Esophagus muscularis mucosa (tissue), 4 donors: ENCODE measurements around the gene ITGB8. TPM values are rescaled to one million over a fixed set of nuclear protein-coding genes. Genes with fewer than 3 reads are reported as not detected.

ENCODE experiments used
- DNase-seq: peaks from one replicate; pipeline ENCODE4 v3.0.0-alpha.2; 2017; ENCODE audit errors: extremely low spot score
- H3K27ac ChIP-seq, 4 donors: fragments of 200-600 bp; sonication (generic); replicated peaks in 1 of 4; 1 replicate in 3 of 4; 2 replicates in 1 of 4; pipeline ENCODE4 v1.5.1; 2016 to 2019; ENCODE audit warnings: mild to moderate bottlenecking in 1 of 4
- H3K27me3 ChIP-seq, 4 donors: fragments of 200-600 bp; sonication (generic); one replicate each; pipeline versions ENCODE4 v1.5.1 to v1.6.0; 2016 to 2019
- H3K36me3 ChIP-seq, 4 donors: fragments of 200-600 bp; sonication (generic); one replicate each; pipeline ENCODE4 v1.5.1; 2016 to 2019
- H3K4me1 ChIP-seq, 4 donors: fragments of 200-600 bp; sonication (generic); one replicate each; pipeline ENCODE4 v1.5.1; 2016 to 2019
- H3K4me3 ChIP-seq, 4 donors: fragments of 200-600 bp; sonication (generic); 1 replicate in 2 of 4; 2 replicates in 2 of 4; pipeline ENCODE4 v1.5.1; 2016 to 2019; ENCODE audit warnings: mild to moderate bottlenecking in 4 of 4, moderate library complexity in 1 of 4
- H3K9me3 ChIP-seq, 4 donors: fragments of 200-600 bp; sonication (generic); 1 replicate in 3 of 4; 2 replicates in 1 of 4; pipeline ENCODE4 v1.5.1; 2016 to 2019
- EP300 ChIP-seq: sonication (generic); formaldehyde crosslinking; IDR thresholded peaks from one replicate; pipeline ENCODE4 v1.6.1; 2017; ENCODE audit warnings: antibody characterized with exemption
- POLR2A ChIP-seq: fragments of 450-650 bp; IDR thresholded peaks from one replicate; pipeline ENCODE4 v1.6.1; 2017; ENCODE audit warnings: antibody characterized with exemption, moderate library complexity, mild to moderate bottlenecking, low read depth
- POLR2AphosphoS5 ChIP-seq, 2 donors: sonication (generic); formaldehyde crosslinking; IDR thresholded peaks; one replicate each; pipeline ENCODE4 v1.6.1; 2017; ENCODE audit warnings: antibody characterized with exemption in 2 of 2
- WGBS: methylation state at CpG from one replicate; pipeline ENCODE4 v1.1.5; 2018; 5-methylcytosine and 5-hydroxymethylcytosine counted together
- intact Hi-C: fragments of 100-400 bp; cut with DNase I; formaldehyde crosslinking; loops from one replicate; pipeline ENCODE4 v1.15.1; 2023
- total RNA-seq, 4 donors: library from RNA; depleted of rRNA; stranded (reverse); fragments of >200 nt; gene quantifications; one replicate each; pipeline versions ENCODE4 v1.1.0 to v1.2.1, GENCODE V29; 2016
- TF ChIP-seq, protein P1 (sequence below), 3 experiments: fragments of 200-600 bp in 2 of 3; fragments of 450-650 bp in 1 of 3; sonication (generic) in 2 of 3; IDR thresholded peaks; one replicate each; pipeline ENCODE4 v1.5.1; 2017 to 2019; ENCODE audit warnings: antibody characterized with exemption in 3 of 3, mild to moderate bottlenecking in 2 of 3, moderate library complexity in 1 of 3

Gene ITGB8
- total RNA-seq, 4 donors from 2014 or later: 19.5 to 30.4 (median 21.5) TPM

DNA sequence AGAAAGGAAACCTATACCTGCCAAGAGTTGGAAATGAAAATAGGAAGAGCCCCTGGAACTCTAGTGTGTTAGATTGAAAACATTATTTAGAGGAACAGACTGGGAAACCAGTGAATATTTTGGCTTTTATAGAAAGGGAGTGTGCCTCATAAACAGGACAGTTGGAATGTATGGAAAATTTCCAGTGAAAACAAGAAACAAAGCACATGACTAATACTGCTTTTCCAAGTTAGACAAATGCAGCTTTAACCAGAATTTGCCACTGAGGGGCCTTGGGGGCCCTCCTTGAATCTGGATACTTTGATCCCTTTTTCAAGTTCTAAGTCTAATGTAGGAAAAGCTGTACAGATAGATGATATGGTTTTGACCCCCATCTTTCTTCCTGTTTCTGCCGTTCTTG, 21.2 kb downstream of the ITGB8 start:
- no peaks in the 10 kb centered on the region for H3K27me3 ChIP-seq
- DNase-seq: no peak
- no peaks in the 10 kb centered on the region for H3K9me3 ChIP-seq
- WGBS: 35% methylated on average over 1 of the region's 1 CpG
- no peak overlapping the region for H3K4me3 ChIP-seq
- intact Hi-C loops: no loop called here
- H3K27ac ChIP-seq: peak overlapping the region; percentile 6 to 74 (median 23)
- peaks cover 0 to 34% (median 32%) of the 10 kb centered on the region in 4 donors for H3K4me1 ChIP-seq
- no peaks in the 10 kb centered on the region for H3K36me3 ChIP-seq
- no peak for TF ChIP-seq POLR2AphosphoS5 (IDR thresholded peaks at IDR 0.05)
- no peak for TF ChIP-seq EP300
- no peak for TF ChIP-seq POLR2A
- TF ChIP-seq, protein P1, sequence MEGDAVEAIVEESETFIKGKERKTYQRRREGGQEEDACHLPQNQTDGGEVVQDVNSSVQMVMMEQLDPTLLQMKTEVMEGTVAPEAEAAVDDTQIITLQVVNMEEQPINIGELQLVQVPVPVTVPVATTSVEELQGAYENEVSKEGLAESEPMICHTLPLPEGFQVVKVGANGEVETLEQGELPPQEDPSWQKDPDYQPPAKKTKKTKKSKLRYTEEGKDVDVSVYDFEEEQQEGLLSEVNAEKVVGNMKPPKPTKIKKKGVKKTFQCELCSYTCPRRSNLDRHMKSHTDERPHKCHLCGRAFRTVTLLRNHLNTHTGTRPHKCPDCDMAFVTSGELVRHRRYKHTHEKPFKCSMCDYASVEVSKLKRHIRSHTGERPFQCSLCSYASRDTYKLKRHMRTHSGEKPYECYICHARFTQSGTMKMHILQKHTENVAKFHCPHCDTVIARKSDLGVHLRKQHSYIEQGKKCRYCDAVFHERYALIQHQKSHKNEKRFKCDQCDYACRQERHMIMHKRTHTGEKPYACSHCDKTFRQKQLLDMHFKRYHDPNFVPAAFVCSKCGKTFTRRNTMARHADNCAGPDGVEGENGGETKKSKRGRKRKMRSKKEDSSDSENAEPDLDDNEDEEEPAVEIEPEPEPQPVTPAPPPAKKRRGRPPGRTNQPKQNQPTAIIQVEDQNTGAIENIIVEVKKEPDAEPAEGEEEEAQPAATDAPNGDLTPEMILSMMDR (IDR thresholded peaks at IDR 0.05): no peak

GRCh38 chr7:20352573-20353306, 22.0 kb downstream of the ITGB8 start:
- no peaks in the 10 kb centered on the region for H3K36me3 ChIP-seq
- 83% methylated on average over 4 of the region's 4 CpGs for WGBS
- no peak overlapping the region for H3K27ac ChIP-seq
- DNase-seq: no peak
- H3K4me1 ChIP-seq: peaks cover 0 to 34% (median 32%) of the 10 kb centered on the region in 4 donors
- intact Hi-C loops: no loop called here
- no peak overlapping the region for H3K4me3 ChIP-seq
- H3K9me3 ChIP-seq: no peaks in the 10 kb centered on the region
- no peak for TF ChIP-seq EP300
- no peak for TF ChIP-seq POLR2AphosphoS5 (IDR thresholded peaks at IDR 0.05)
- TF ChIP-seq, protein P1 (IDR thresholded peaks at IDR 0.05): no peak
- no peak for TF ChIP-seq POLR2A
- no peaks in the 10 kb centered on the region for H3K27me3 ChIP-seq

DNA sequence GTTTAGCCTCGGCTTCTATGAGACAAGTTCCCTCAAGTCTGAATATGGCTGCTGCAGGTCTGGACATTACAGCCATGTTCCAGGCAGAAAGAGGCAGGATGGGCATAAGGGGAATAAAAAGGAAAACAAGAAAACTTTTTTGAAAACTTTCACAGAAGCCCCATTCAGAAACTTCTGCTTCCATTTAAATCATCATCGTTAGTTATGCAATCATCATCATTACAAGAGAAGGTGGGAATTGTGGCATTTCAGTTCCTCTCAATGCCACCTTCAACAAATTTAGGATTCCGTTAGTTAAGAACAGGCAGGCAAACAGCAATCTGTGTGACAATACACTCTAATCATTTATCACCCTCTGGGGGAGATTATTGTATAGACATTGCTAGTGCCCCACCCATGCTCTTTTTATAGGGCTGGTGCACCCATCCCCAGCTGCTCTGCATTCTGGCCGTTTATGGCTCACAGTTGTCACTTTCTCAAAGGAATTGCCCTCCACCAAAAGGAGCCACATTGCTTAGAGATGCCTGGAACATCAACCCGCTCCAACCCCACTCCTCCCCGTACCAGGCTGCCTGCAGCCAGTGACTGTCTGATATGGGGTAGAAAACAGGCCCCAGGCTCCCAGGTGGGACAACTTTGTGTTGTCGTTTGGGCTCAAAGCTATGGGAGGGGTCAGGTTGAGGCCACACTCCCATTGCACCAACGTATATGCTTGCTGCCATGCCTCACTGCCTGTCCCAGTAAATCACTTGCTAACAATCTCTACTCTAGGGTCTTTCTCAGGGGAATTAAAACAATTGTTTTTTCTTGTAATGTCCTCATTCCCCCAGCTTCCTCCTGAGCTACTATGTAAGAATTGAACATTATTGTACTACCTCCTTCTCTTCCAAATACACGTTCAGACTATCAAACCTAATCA, 24.2 kb downstream of the ITGB8 start:
- Histone ChIP-seq H3K4me3 (no peak overlapping the region), H3K36me3 (no peaks in the 10 kb centered on the region), H3K27ac (no peak overlapping the region), H3K9me3 (no peaks in the 10 kb centered on the region), H3K27me3 (no peaks in the 10 kb centered on the region), H3K4me1 (peaks cover 0 to 37% (median 31%) of the 10 kb centered on the region in 4 donors)
- intact Hi-C loops: no loop called here
- 81% methylated on average over 9 of the region's 9 CpGs for WGBS
- TF ChIP-seq, protein P1 (IDR thresholded peaks at IDR 0.05): no peak
- TF ChIP-seq EP300 (no peak), POLR2A (no peak), POLR2AphosphoS5 (IDR thresholded peaks at IDR 0.05) (no peak)
- DNase-seq: no peak

GRCh38 chr7:20358106-20358505, 27.4 kb downstream of the ITGB8 start:
- no peak overlapping the region for H3K27ac ChIP-seq
- H3K9me3 ChIP-seq: no peaks in the 10 kb centered on the region
- H3K36me3 ChIP-seq: no peaks in the 10 kb centered on the region
- TF ChIP-seq, protein P1 (IDR thresholded peaks at IDR 0.05): no peak
- no peak for TF ChIP-seq EP300
- no peak for TF ChIP-seq POLR2AphosphoS5 (IDR thresholded peaks at IDR 0.05)
- TF ChIP-seq POLR2A: no peak
- WGBS: 94% methylated on average over 3 of the region's 3 CpGs
- no peaks in the 10 kb centered on the region for H3K27me3 ChIP-seq
- no peak overlapping the region for H3K4me3 ChIP-seq
- DNase-seq: no peak
- peaks cover 0 to 11% (median 5%) of the 10 kb centered on the region in 4 donors for H3K4me1 ChIP-seq
- intact Hi-C loops: no loop called here
